ENCODE data around the gene PIK3C2B.
"Not testable (repeated sequence)": the region's sequence is repeated elsewhere in the genome, so short reads cannot be mapped to it uniquely, and the experiment has no call there.

Gene PIK3C2B, protein sequence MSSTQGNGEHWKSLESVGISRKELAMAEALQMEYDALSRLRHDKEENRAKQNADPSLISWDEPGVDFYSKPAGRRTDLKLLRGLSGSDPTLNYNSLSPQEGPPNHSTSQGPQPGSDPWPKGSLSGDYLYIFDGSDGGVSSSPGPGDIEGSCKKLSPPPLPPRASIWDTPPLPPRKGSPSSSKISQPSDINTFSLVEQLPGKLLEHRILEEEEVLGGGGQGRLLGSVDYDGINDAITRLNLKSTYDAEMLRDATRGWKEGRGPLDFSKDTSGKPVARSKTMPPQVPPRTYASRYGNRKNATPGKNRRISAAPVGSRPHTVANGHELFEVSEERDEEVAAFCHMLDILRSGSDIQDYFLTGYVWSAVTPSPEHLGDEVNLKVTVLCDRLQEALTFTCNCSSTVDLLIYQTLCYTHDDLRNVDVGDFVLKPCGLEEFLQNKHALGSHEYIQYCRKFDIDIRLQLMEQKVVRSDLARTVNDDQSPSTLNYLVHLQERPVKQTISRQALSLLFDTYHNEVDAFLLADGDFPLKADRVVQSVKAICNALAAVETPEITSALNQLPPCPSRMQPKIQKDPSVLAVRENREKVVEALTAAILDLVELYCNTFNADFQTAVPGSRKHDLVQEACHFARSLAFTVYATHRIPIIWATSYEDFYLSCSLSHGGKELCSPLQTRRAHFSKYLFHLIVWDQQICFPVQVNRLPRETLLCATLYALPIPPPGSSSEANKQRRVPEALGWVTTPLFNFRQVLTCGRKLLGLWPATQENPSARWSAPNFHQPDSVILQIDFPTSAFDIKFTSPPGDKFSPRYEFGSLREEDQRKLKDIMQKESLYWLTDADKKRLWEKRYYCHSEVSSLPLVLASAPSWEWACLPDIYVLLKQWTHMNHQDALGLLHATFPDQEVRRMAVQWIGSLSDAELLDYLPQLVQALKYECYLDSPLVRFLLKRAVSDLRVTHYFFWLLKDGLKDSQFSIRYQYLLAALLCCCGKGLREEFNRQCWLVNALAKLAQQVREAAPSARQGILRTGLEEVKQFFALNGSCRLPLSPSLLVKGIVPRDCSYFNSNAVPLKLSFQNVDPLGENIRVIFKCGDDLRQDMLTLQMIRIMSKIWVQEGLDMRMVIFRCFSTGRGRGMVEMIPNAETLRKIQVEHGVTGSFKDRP (N-terminal part only)

GRCh38 chr1:204494281-204495077 is at the start of gene PIK3C2B:
TSS of gene PIK3C2B (minus strand) at chr1:204494805. CDS start at chr1:204469802, 25,003 bp downstream.
- FAIRE-seq = no peak

GRCh38 chr1:204544321-204544720 is 49.7 kb upstream of the PIK3C2B start:
- FAIRE-seq = peak; percentile 24

- no peak for FAIRE-seq
Observed at GRCh38 chr1:204541626-204542025, 47.0 kb upstream of the PIK3C2B start.

GRCh38 chr1:204532832-204533231 is 38.2 kb upstream of the PIK3C2B start:
- FAIRE-seq = no peak

- FAIRE-seq = no peak
Observed at GRCh38 chr1:204530932-204531331, 36.3 kb upstream of the PIK3C2B start.

GRCh38 chr1:204529371-204529895 is 34.8 kb upstream of the PIK3C2B start:
- FAIRE-seq = no peak

DNA sequence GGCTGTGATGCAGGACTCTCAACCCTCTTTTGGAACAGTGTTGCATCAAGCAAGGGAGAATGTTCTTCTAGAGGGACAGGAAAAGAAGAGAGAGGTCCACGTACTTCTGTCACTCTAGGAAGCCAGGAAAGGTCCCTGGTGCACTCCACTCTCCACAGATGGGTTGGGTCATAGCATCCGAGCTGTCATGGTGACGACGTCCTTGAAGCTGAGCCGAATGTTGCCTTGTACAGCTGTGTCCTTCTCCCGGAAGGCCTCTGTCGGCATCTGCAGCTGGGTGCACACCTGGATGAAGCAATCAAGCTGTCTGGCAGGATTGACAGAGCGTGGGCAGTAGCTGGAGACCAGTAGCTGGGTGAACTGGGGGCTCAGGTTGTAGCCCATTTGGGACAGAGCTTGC is 34.1 kb upstream of the PIK3C2B start:
- no peak for FAIRE-seq

DNA sequence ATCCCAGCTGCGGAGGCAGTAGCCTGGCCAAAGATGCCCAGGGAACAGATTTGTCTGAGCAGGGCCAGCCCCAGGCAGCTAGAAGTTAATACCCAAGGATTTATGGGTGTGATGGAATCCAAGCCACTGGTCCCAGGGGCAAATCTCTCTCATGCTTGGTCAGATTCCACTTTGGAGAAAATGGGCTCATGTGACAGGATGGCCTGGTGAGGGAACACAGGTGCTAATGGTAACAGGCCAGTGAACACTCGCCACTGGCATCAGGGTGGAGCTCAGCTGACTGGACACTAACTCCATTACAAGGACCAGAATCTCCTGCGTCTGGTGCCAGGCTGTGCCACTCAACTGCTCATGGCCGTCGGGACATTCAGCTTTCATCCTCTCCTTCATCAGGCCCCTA is 33.6 kb upstream of the PIK3C2B start:
- no peak for FAIRE-seq

GRCh38 chr1:204524986-204525385 is 30.4 kb upstream of the PIK3C2B start:
- no peak for FAIRE-seq

- no peak for FAIRE-seq
Observed at GRCh38 chr1:204523605-204524215, 29.1 kb upstream of the PIK3C2B start.

DNA sequence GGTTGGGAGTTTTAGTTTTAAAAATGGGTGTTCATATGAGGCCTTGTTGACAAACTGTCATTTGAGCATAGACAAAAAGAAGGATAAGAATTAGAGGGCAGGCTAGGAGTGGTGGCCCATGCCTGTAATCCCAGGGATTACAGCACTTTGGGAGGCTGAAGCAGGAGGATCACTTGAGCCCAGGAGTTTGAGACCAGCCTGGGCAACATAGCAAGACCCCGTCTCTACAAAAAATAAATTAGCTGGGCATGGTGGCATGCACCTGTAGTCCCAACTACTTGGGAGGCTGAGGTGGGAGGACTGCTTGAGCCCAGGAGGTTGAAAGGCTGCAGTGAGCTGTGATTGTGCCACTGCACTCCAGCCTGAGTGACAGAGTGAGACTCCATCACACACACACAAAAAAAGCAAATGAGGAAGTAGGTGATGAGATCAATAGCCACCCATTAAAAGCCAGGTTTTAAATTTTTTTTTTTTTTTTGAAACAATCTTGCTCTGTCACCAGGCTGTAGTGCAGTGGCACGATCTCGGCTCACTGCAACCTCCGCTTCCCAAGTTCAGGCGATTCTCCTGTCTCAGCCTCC is 27.4 kb upstream of the PIK3C2B start:
- FAIRE-seq = not testable (repeated sequence)

DNA sequence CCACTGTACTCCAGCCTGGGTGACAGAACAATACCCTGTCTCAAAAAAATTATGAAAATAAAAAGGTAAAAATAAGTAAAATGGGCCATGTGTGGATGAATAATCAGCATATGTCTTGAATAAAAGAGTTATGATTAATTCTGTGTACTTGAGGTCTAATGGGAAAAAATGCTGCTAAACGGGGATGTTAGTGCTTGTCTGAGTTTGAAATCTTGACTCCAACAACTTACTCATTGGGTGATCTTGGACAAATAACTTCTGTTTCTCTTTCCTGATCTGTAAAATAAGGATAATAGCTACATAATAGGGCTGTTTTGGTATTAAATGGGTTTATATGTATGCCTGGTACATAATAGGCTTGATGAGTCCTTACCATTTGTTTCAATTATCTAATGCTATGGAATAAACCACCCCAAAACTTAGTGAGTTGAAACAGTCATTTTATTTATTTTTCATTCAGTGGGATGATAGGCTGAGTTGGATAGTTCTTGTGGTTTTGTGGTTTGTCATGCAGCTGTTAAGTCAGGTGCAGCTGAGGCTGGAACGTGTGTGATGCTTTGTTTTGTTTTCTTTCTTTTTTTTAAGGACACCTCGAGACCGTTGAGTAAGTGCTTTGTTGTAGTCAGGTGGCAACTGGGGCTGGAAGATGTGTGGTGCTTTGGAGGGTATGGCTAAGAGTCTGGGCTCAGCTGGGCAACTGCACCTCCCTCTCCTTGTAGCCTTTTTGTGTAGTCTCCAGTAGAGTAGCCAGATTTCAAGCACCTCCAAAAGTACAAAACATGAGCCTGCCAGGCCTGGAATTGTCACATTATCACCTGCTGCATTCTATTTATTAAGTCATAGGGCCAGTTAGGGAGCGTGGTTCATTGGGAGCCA is 26.5 kb upstream of the PIK3C2B start:
- FAIRE-seq = no peak

DNA sequence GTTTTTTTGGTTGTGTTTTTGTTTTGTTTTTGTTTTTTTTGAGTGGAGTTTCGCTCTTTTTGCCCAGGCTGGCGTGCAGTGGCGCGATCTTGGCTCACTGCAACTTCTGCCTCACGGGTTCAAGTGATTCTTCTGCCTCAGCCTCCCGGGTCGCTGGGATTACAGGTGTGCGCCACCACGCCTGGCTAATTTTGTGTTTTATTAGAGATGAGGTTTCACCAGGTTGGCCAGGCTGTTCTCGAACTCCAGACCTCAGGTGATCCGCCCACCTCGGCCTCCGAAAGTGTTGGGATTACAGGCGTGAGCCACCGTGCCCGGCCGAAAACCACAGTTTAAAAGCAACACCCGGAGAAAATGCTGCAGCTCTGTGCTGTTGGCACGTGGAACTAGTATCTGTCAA is 22.8 kb upstream of the PIK3C2B start:
- not testable (repeated sequence) for FAIRE-seq

DNA sequence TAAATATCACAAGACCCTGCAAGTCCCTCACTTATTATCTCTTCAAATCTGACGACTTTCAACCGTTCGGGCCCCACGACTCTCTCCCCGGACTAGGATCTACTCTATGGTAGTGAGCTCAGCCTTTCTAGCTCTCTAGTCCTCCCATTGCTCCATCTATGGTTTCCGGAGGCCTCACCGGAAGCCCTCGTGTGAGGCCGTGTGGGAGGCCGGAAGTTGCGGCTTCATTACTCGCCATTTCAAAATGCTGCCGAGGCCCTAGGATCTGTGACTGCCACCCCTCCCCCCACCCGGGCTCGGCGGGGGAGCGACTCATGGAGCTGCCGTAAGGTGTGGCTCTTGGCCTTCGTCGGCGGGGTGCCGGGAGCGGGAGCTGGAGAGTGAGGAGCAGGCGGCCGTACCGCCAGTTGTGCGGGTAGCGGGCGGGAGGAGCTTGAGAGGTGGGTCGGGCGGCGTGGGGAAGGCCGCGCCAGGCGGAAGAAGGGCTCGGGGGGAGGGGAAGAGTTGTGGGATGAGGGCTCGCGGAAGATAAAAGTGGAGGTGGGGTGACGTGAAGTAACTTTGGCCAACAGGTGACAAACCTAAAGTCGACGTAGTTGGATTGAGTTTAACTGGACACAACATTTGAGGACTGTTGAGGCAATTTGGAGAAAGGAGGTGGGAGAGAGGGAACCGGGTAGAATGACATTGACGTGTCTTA is 21.7 kb upstream of the PIK3C2B start, which contains the start of gene MDM4:
MDM4 (plus strand) TSS at position 227 of the 700 bp plus-strand sequence. CDS start 9,113 bp downstream, outside the sequence.
- FAIRE-seq = no peak

- FAIRE-seq = no peak
Observed at GRCh38 chr1:204514828-204515227, 20.2 kb upstream of the PIK3C2B start.

GRCh38 chr1:204513117-204513716 is 18.6 kb upstream of the PIK3C2B start:
- FAIRE-seq = no peak

GRCh38 chr1:204511366-204511765 is 16.8 kb upstream of the PIK3C2B start:
- FAIRE-seq = no peak

GRCh38 chr1:204509186-204509635 is 14.6 kb upstream of the PIK3C2B start:
- no peak for FAIRE-seq
